Upper lobe of right lung (tissue), 1 donor: ENCODE data around the gene HADHB. TPM values are rescaled to one million over a fixed set of nuclear protein-coding genes. Genes with fewer than 3 reads are reported as not detected.

Experiments
- ATAC-seq: fragments of 200-7000 bp; cut with Tn5 transposase; one replicate; pipeline ENCODE4 v1.9.1; 2020; ENCODE audit warnings: mild to moderate bottlenecking, moderate library complexity
- DNase-seq: peaks from one replicate; pipeline ENCODE4 v3.0.0-alpha.2; 2020
- H3K27ac ChIP-seq: fragments of 200-600 bp; one replicate; pipeline ENCODE4 v1.8.0; 2022
- H3K27me3 ChIP-seq: fragments of 200-600 bp; one replicate; pipeline ENCODE4 v1.8.0; 2022; ENCODE audit warnings: mild to moderate bottlenecking
- H3K36me3 ChIP-seq: fragments of 200-600 bp; one replicate; pipeline ENCODE4 v1.8.0; 2022
- H3K4me1 ChIP-seq: fragments of 200-600 bp; one replicate; pipeline ENCODE4 v1.8.0; 2022
- H3K4me3 ChIP-seq: fragments of 200-600 bp; one replicate; pipeline ENCODE4 v1.8.0; 2022; ENCODE audit warnings: mild to moderate bottlenecking
- H3K9me3 ChIP-seq: fragments of 200-600 bp; one replicate; pipeline ENCODE4 v1.8.0; 2022
- intact Hi-C: fragments of 100-400 bp; cut with DNase I; formaldehyde crosslinking; loops from one replicate; pipeline ENCODE4 v1.11.0; 2022
- total RNA-seq: library from RNA; stranded (reverse); fragmentation: NEBNext Ultra II Directional; extraction: Animal tissue kit (Norgen Biotek cat#: 25700); gene quantifications from one replicate; pipeline ENCODE4 v1.2.1, GENCODE V29; 2021
- TF ChIP-seq, protein P1 (sequence below): fragments of 200-600 bp; IDR thresholded peaks from one replicate; pipeline ENCODE4 v1.8.0; 2022; ENCODE audit warnings: antibody characterized with exemption
- donor health status: DM: no; HTN: yes; CAD: no; lungs with severe emphysema.

HADHB gene
- total RNA-seq, 1 donor from 2014 or later = 105 TPM

DNA sequence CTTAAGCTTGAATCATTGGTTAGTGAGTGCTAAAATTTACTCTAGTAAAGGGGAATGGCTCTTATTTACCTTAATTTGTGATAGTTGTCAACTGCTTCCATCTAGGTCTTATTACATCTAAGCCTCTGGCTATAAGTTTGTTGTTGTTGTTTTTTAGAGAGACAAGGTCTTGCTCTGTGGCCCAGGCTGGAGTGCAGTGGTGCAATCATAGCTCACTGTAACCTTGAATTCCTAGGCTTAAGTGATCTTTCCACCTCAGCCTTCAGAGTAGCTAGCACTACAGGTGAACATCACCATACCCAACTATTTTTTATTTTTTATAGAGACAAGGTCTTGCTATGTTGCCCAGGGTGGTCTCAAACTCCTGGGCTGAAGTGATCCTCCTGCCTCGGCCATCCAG, 6.9 kb upstream of the HADHB start:
- peaks cover 59% of the 10 kb centered on the region for H3K36me3 ChIP-seq
- H3K4me1 ChIP-seq = peaks cover 33% of the 10 kb centered on the region
- intact Hi-C loops = no loop called here

GRCh38 chr2:26238311-26238958, 6.3 kb upstream of the HADHB start:
- no peak overlapping the region for H3K27ac ChIP-seq
- H3K4me1 ChIP-seq = peaks cover 39% of the 10 kb centered on the region
- peaks cover 53% of the 10 kb centered on the region for H3K36me3 ChIP-seq
- no peak overlapping the region for H3K4me3 ChIP-seq
- no peak for ATAC-seq
- intact Hi-C loops = no loop called here
- TF ChIP-seq, protein P1, sequence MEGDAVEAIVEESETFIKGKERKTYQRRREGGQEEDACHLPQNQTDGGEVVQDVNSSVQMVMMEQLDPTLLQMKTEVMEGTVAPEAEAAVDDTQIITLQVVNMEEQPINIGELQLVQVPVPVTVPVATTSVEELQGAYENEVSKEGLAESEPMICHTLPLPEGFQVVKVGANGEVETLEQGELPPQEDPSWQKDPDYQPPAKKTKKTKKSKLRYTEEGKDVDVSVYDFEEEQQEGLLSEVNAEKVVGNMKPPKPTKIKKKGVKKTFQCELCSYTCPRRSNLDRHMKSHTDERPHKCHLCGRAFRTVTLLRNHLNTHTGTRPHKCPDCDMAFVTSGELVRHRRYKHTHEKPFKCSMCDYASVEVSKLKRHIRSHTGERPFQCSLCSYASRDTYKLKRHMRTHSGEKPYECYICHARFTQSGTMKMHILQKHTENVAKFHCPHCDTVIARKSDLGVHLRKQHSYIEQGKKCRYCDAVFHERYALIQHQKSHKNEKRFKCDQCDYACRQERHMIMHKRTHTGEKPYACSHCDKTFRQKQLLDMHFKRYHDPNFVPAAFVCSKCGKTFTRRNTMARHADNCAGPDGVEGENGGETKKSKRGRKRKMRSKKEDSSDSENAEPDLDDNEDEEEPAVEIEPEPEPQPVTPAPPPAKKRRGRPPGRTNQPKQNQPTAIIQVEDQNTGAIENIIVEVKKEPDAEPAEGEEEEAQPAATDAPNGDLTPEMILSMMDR = no peak
- no peak for DNase-seq
- H3K27me3 ChIP-seq = no peaks in the 10 kb centered on the region
- H3K9me3 ChIP-seq = no peaks in the 10 kb centered on the region

More for the DNA sequence above, 6.9 kb upstream of the HADHB start:
- DNase-seq (no peak), ATAC-seq (no peak)
- Histone ChIP-seq H3K27me3 (no peaks in the 10 kb centered on the region), H3K27ac (no peak overlapping the region), H3K9me3 (no peaks in the 10 kb centered on the region), H3K4me3 (no peak overlapping the region)
- TF ChIP-seq, protein P1 = no peak

DNA sequence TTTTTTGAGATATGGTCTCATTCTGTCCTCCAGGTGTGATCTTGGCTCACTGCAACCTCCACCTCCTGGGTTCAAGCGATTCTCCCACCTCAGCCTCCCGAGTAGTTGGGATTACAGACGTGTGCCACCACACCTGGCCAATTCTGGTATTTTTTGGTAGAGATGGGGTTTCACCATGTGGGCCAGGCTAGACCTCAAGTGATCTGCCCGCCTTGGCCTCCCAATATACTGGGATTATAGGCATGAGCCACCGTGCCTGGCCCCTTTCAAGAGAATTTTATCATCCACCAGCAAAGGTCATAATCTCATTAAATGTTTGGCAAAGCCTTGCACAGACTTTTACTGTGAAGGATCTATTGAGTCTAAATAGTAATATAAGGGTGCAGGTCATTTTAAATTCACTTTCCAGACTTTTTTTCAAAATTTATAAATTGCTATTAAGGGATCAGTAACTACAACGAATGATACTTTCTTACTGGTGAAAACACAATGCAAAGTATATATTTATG, 2.8 kb upstream of the HADHB start:
- ATAC-seq (no peak), DNase-seq (no peak)
- Histone ChIP-seq H3K27ac (no peak overlapping the region), H3K4me1 (peaks cover 55% of the 10 kb centered on the region), H3K36me3 (peaks cover 19% of the 10 kb centered on the region), H3K27me3 (no peaks in the 10 kb centered on the region), H3K4me3 (no peak overlapping the region), H3K9me3 (no peaks in the 10 kb centered on the region)
- TF ChIP-seq, protein P1 = no peak
- intact Hi-C loops = no loop called here

GRCh38 chr2:26243470-26244308, 1.1 kb upstream of the HADHB start:
- Histone ChIP-seq H3K36me3 (peaks cover 3% of the 10 kb centered on the region), H3K27ac (peak overlapping the region; percentile 100), H3K4me1 (peaks cover 54% of the 10 kb centered on the region), H3K9me3 (no peaks in the 10 kb centered on the region), H3K4me3 (peak overlapping the region; percentile 89), H3K27me3 (no peaks in the 10 kb centered on the region)
- intact Hi-C loops = no loop called here
- ATAC-seq = no peak
- DNase-seq = no peak
- TF ChIP-seq, protein P1 = no peak

GRCh38 chr2:26245231-26245732, 543 bp downstream of the HADHB start:
- peak; percentile 76 for DNase-seq
- Histone ChIP-seq H3K9me3 (no peaks in the 10 kb centered on the region), H3K27me3 (no peaks in the 10 kb centered on the region), H3K36me3 (no peaks in the 10 kb centered on the region), H3K27ac (peak overlapping the region; percentile 100), H3K4me1 (peaks cover 51% of the 10 kb centered on the region), H3K4me3 (peak overlapping the region; percentile 89)
- TF ChIP-seq, protein P1 = no peak
- intact Hi-C loops = no loop called here
- peak; percentile 48 for ATAC-seq
